CD4-positive, alpha-beta T cell treated with Interleukin-15 for 1 hour (primary cell): Measurements from ENCODE around the gene STC2.

Experiments
- DNase-seq: peaks from one replicate; pipeline ENCODE4 v3.0.0-alpha.2; 2020

STC2 gene

GRCh38 chr5:173311818-173312585 is 16.2 kb downstream of the STC2 start:
- no peak for DNase-seq

- no peak for DNase-seq
Measured at GRCh38 chr5:173310861-173311785, 17.1 kb downstream of the STC2 start.

GRCh38 chr5:173310218-173310769 is 17.9 kb downstream of the STC2 start:
- DNase-seq, result no peak

- no peak for DNase-seq
Measured at GRCh38 chr5:173309731-173310130, 18.5 kb downstream of the STC2 start.

- no peak for DNase-seq
Measured at GRCh38 chr5:173308226-173308625, 20.0 kb downstream of the STC2 start.

GRCh38 chr5:173307695-173308094 is 20.5 kb downstream of the STC2 start:
- no peak for DNase-seq

- no peak for DNase-seq
Measured at GRCh38 chr5:173306695-173307094, 21.5 kb downstream of the STC2 start.

- DNase-seq, result no peak
Measured at GRCh38 chr5:173304591-173304988, 23.6 kb downstream of the STC2 start.

- no peak for DNase-seq
Measured at GRCh38 chr5:173303878-173304590, 24.2 kb downstream of the STC2 start.

GRCh38 chr5:173302546-173303155 is 25.6 kb downstream of the STC2 start:
- DNase-seq, result no peak

GRCh38 chr5:173301695-173302545 is 26.3 kb downstream of the STC2 start:
- no peak for DNase-seq

GRCh38 chr5:173300389-173301047 is 27.7 kb downstream of the STC2 start:
- DNase-seq, result no peak

GRCh38 chr5:173299820-173300219 is 28.4 kb downstream of the STC2 start:
- DNase-seq, result no peak

- no peak for DNase-seq
Measured at GRCh38 chr5:173298213-173298926, 29.8 kb downstream of the STC2 start.

GRCh38 chr5:173297813-173298212 is 30.4 kb downstream of the STC2 start:
- no peak for DNase-seq

GRCh38 chr5:173296737-173297676 is 31.2 kb downstream of the STC2 start:
- DNase-seq, result no peak

- no peak for DNase-seq
Measured at GRCh38 chr5:173295796-173296195, 32.4 kb downstream of the STC2 start.

GRCh38 chr5:173294673-173295320 is 33.4 kb downstream of the STC2 start:
- no peak for DNase-seq
